DOHH2 (cell line): ENCODE measurements around the gene ZNF112.

Experiments
- EZH2phosphoT487 ChIP-seq: fragments of 200-600 bp; sonication (generic); IDR thresholded peaks from 2 replicates; pipeline ENCODE4 v1.6.1; 2017; ENCODE audit warnings: borderline replicate concordance, mild to moderate bottlenecking, antibody characterized with exemption, low read length, moderate library complexity, mixed read lengths
- TF ChIP-seq, protein P1 (sequence below): fragments of 200-600 bp; sonication (generic); IDR thresholded peaks from one replicate; pipeline ENCODE4 v1.5.1; 2014; ENCODE audit warnings: antibody characterized with exemption, mild to moderate bottlenecking, low read depth, low read length; ENCODE audit not compliant: poor library complexity, severe bottlenecking

DNA sequence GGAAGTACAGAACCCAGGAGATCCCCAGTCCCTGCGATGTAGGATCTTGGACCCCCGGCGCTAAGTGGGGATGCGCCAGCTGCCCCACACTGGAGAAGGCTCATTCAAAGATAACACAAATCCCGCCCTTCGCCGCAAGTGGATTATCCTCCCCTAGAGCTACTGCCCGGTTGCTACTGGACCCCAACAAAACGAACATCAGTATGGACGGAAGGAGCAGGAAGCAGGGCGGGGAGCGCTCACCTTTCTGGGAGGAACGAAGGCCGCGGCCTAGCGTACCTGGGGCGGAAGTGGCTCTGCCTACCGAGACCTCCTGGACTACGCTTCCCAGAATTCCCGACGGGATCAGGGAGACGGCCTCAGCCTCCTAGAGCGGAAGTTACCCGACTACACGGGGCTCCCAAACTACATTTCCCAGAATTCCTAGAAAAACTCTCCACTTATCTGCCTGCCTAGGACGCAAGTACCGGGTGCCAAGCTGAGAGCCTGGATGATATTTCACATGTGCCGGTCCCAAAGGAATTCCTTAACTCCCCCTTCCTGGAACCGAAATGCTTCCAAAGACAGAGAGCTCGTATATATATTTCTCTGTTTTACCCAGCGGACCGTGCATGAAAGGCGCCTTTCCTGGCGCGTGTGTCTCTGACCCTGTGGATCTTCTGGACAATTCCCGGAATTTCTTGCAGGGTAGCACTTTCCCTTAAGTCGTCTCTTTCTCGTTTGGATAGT lies at the start of gene ZNF112:
- TF ChIP-seq, protein P1, sequence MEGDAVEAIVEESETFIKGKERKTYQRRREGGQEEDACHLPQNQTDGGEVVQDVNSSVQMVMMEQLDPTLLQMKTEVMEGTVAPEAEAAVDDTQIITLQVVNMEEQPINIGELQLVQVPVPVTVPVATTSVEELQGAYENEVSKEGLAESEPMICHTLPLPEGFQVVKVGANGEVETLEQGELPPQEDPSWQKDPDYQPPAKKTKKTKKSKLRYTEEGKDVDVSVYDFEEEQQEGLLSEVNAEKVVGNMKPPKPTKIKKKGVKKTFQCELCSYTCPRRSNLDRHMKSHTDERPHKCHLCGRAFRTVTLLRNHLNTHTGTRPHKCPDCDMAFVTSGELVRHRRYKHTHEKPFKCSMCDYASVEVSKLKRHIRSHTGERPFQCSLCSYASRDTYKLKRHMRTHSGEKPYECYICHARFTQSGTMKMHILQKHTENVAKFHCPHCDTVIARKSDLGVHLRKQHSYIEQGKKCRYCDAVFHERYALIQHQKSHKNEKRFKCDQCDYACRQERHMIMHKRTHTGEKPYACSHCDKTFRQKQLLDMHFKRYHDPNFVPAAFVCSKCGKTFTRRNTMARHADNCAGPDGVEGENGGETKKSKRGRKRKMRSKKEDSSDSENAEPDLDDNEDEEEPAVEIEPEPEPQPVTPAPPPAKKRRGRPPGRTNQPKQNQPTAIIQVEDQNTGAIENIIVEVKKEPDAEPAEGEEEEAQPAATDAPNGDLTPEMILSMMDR: no peak
- no peak for TF ChIP-seq EZH2phosphoT487
